HepG2 (cell line): ENCODE data around the gene TMEM141. TPM values are rescaled to one million over a fixed set of nuclear protein-coding genes. Genes with fewer than 3 reads are reported as not detected.

Source experiments
- CBX5 ChIP-seq: sonication (generic); formaldehyde crosslinking; IDR thresholded peaks from 2 replicates; pipeline ENCODE4 v1.4.0; 2020; ENCODE audit warnings: missing genetic modification reagents, borderline replicate concordance
- EP300 ChIP-seq, 3 experiments: sonication (generic) in 1 of 3; formaldehyde crosslinking in 1 of 3; IDR thresholded peaks; 2 replicates each; pipeline versions ENCODE4 v1.5.1 to v1.6.1; 2011 to 2020; ENCODE audit warnings: low read depth in 2 of 3, low read length in 2 of 3, borderline replicate concordance in 1 of 3, improper control_type of control experiment in 1 of 3, mild to moderate bottlenecking in 1 of 3, missing genetic modification reagents in 1 of 3, moderate library complexity in 1 of 3
- FOSL2 ChIP-seq: sonication (generic); formaldehyde crosslinking; IDR thresholded peaks from 2 replicates; pipeline ENCODE4 v1.4.0; 2020; ENCODE audit warnings: missing genetic modification reagents
- FOXA3 ChIP-seq: IDR thresholded peaks from 2 replicates; pipeline ENCODE4 v1.6.1; 2016; ENCODE audit warnings: missing genetic modification reagents, missing compliant biosample characterization
- FOXK2 ChIP-seq: fragments of 450-650 bp; IDR thresholded peaks from 2 replicates; pipeline ENCODE4 v1.6.1; 2016
- FOXO1 ChIP-seq: sonication (generic); formaldehyde crosslinking; IDR thresholded peaks from 2 replicates; pipeline ENCODE4 v1.4.0; 2020; ENCODE audit warnings: missing genetic modification reagents
- HOXD1 ChIP-seq: sonication (generic); formaldehyde crosslinking; IDR thresholded peaks from 2 replicates; pipeline ENCODE4 v1.5.0; 2020; ENCODE audit warnings: missing genetic modification reagents
- KAT2B ChIP-seq: fragments of 150-350 bp; IDR thresholded peaks from 2 replicates; pipeline ENCODE4 v1.6.1; 2014; ENCODE audit warnings: low read depth, low read length, borderline replicate concordance
- MYC ChIP-seq: sonication (generic); formaldehyde crosslinking; IDR thresholded peaks from 2 replicates; pipeline ENCODE4 v1.9.0; 2021; ENCODE audit warnings: missing genetic modification reagents, borderline replicate concordance
- MZF1 ChIP-seq: sonication (generic); formaldehyde crosslinking; IDR thresholded peaks from 2 replicates; pipeline ENCODE4 v1.8.1; 2023; ENCODE audit warnings: mild to moderate bottlenecking, missing genetic modification reagents, borderline replicate concordance
- NONO ChIP-seq, 2 experiments: fragments of 450-650 bp in 1 of 2; sonication (generic) in 1 of 2; formaldehyde crosslinking in 1 of 2; IDR thresholded peaks in 1 of 2; conservative IDR thresholded peaks in 1 of 2; 2 replicates each; pipeline versions ENCODE4 v1.6.1 to v1.8.0; 2017 to 2022; ENCODE audit warnings: mild to moderate bottlenecking in 1 of 2, missing genetic modification reagents in 1 of 2, moderate library complexity in 1 of 2
- PCBP1 ChIP-seq: fragments of 200-400 bp; formaldehyde crosslinking; IDR thresholded peaks from 2 replicates; pipeline ENCODE4 v1.6.1; 2017; ENCODE audit warnings: mild to moderate bottlenecking, low read depth, low read length, borderline replicate concordance
- REPIN1 ChIP-seq: sonication (generic); formaldehyde crosslinking; IDR thresholded peaks from 2 replicates; pipeline ENCODE4 v1.8.0; 2022; ENCODE audit warnings: missing genetic modification reagents, low read depth, mild to moderate bottlenecking, borderline replicate concordance
- RORA ChIP-seq: sonication (generic); formaldehyde crosslinking; IDR thresholded peaks from 2 replicates; pipeline ENCODE4 v1.5.0; 2020; ENCODE audit warnings: mild to moderate bottlenecking, missing genetic modification reagents, moderate library complexity
- RXRB ChIP-seq: IDR thresholded peaks from 2 replicates; pipeline ENCODE4 v1.6.1; 2016; ENCODE audit warnings: borderline replicate concordance, missing genetic modification reagents, missing compliant biosample characterization
- SAP130 ChIP-seq: IDR thresholded peaks from 2 replicates; pipeline ENCODE4 v1.6.1; 2016; ENCODE audit warnings: low read depth
- SMAD1 ChIP-seq: sonication (generic); formaldehyde crosslinking; IDR thresholded peaks from 2 replicates; pipeline ENCODE4 v1.4.0; 2020; ENCODE audit warnings: missing genetic modification reagents, low read depth, mild to moderate bottlenecking, borderline replicate concordance
- TARDBP ChIP-seq: sonication (generic); formaldehyde crosslinking; IDR thresholded peaks from 2 replicates; pipeline ENCODE4 v1.8.0; 2022; ENCODE audit warnings: mild to moderate bottlenecking, missing genetic modification reagents
- ZNF264 ChIP-seq: sonication (generic); formaldehyde crosslinking; IDR thresholded peaks from 2 replicates; pipeline ENCODE4 v1.4.0; 2020; ENCODE audit warnings: missing genetic modification reagents
- ZNF547 ChIP-seq: sonication (generic); formaldehyde crosslinking; IDR thresholded peaks from 2 replicates; pipeline ENCODE4 v1.5.1; 2020; ENCODE audit warnings: mild to moderate bottlenecking, missing genetic modification reagents
- ZNF678 ChIP-seq: sonication (generic); formaldehyde crosslinking; IDR thresholded peaks from 2 replicates; pipeline ENCODE4 v1.4.0; 2020; ENCODE audit warnings: mild to moderate bottlenecking, missing genetic modification reagents
- ZNF709 ChIP-seq: sonication (generic); formaldehyde crosslinking; IDR thresholded peaks from 2 replicates; pipeline ENCODE4 v1.5.0; 2020; ENCODE audit warnings: mild to moderate bottlenecking, missing genetic modification reagents
- ZNF788 ChIP-seq: sonication (generic); formaldehyde crosslinking; IDR thresholded peaks from 2 replicates; pipeline ENCODE4 v1.5.0; 2020; ENCODE audit warnings: mild to moderate bottlenecking, missing genetic modification reagents, borderline replicate concordance
- polyA plus RNA-seq, 8 experiments: library from polyadenylated mRNA; depleted of rRNA in 3 of 8; stranded (reverse) in 7 of 8; unstranded in 1 of 8; fragments of >200 nt; fragmentation: Illumina TruSeq in 4 of 8; extraction: Trizol in 4 of 8; gene quantifications; 2 replicates each; pipeline versions ENCODE4 v1.2.1 to v1.2.3, GENCODE V29; 2011 to 2016; ENCODE audit warnings: low read depth in 4 of 8, missing spikeins in 1 of 8, mixed read lengths in 1 of 8; ENCODE audit not compliant: insufficient read depth in 1 of 8
- total RNA-seq, 5 experiments: library from RNA; depleted of rRNA; stranded (reverse); fragments of >200 nt; fragmentation: Illumina TruSeq; extraction: Trizol; gene quantifications; 2 replicates each; pipeline ENCODE4 v1.2.3, GENCODE V29; 2016; ENCODE audit warnings: low read depth in 1 of 5
- TF ChIP-seq, protein P1 (sequence below): sonication (generic); formaldehyde crosslinking; IDR thresholded peaks from 2 replicates; pipeline ENCODE4 v1.4.0; 2020; ENCODE audit warnings: missing genetic modification reagents
- TF ChIP-seq, protein P2 (sequence below): sonication (generic); formaldehyde crosslinking; IDR thresholded peaks from 2 replicates; pipeline ENCODE4 v1.4.0; 2020; ENCODE audit warnings: mild to moderate bottlenecking, missing genetic modification reagents
- TF ChIP-seq, protein P3 (sequence below): sonication (generic); formaldehyde crosslinking; conservative IDR thresholded peaks from 2 replicates; pipeline ENCODE4 v1.4.0; 2020; ENCODE audit warnings: mild to moderate bottlenecking, missing genetic modification reagents, moderate library complexity

TMEM141 gene
- total and polyA plus RNA-seq, 2 of the 13 experiments (the other 11 are each of a cell fraction or from before 2014, with no cell fraction given), result 81.0 to 202 TPM

DNA sequence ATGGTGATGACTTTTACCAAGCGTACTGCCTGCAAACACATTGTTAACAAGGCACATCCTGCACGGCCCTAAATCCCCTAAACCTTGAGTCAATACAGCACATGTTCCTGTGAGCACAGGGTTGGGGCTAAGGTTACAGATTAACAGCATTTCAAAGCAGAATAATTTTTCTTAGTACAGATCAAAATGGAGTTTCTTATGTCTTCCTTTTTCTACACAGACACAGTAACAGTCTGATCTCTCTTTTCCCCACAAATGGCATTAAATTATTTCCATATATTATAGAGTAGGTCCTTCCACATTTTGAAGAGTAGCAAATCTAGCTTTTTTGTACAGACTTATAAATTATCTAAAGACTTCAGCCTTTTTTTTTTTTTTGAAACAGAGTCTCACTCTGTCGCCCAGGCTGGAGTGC lies 1.6 kb upstream of the TMEM141 start (continued):
- TF ChIP-seq, protein P1, sequence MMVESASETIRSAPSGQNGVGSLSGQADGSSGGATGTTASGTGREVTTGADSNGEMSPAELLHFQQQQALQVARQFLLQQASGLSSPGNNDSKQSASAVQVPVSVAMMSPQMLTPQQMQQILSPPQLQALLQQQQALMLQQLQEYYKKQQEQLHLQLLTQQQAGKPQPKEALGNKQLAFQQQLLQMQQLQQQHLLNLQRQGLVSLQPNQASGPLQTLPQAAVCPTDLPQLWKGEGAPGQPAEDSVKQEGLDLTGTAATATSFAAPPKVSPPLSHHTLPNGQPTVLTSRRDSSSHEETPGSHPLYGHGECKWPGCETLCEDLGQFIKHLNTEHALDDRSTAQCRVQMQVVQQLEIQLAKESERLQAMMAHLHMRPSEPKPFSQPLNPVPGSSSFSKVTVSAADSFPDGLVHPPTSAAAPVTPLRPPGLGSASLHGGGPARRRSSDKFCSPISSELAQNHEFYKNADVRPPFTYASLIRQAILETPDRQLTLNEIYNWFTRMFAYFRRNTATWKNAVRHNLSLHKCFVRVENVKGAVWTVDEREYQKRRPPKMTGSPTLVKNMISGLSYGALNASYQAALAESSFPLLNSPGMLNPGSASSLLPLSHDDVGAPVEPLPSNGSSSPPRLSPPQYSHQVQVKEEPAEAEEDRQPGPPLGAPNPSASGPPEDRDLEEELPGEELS (CRISPR knock-in tag), result peak; percentile 1
- TF ChIP-seq SMAD1 (no peak), MZF1 (no peak), CBX5 (CRISPR knock-in tag) (no peak), ZNF788 (CRISPR knock-in tag) (no peak), TARDBP (CRISPR knock-in tag) (0 out of 2 replicates have a peak, but pooled peaks have one; percentile 37), SAP130 (CRISPR knock-in tag) (peak; percentile 58), FOXO1 (CRISPR knock-in tag) (peak; percentile 51; the same call in 1 of the 2 replicates), ZNF264 (no peak), FOXK2 (no peak), RXRB (CRISPR knock-in tag) (peak; percentile 4; the same call in 1 of the 2 replicates), PCBP1 (no peak), NONO (IDR thresholded peaks at IDR 0.05) (no peak), NONO (CRISPR knock-in tag; conservative IDR thresholded peaks at IDR 0.05) (0 out of 2 replicates have a peak, but pooled peaks have one; percentile 27), KAT2B (no peak), FOXA3 (CRISPR knock-in tag) (peak; percentile 85), REPIN1 (CRISPR knock-in tag) (no peak), ZNF709 (CRISPR knock-in tag) (no peak), RORA (CRISPR knock-in tag) (no peak), ZNF547 (no peak), ZNF678 (CRISPR knock-in tag) (no peak), HOXD1 (CRISPR knock-in tag) (no peak), FOSL2 (CRISPR knock-in tag) (peak; percentile 5; the same call in 1 of the 2 replicates), MYC (CRISPR knock-in tag) (peak; percentile 31; the same call in 1 of the 2 replicates), EP300 (IDR thresholded peaks at IDR 0.05; ENCODE audit: low read depth in 2 of 2, low read length in 2 of 2) (peak in 1 of 2 experiments; percentile 85; a peak in 2 of 4 replicates), EP300 (CRISPR knock-in tag; IDR thresholded peaks at IDR 0.05; ENCODE audit: borderline replicate concordance) (no peak)
- TF ChIP-seq, protein P2, sequence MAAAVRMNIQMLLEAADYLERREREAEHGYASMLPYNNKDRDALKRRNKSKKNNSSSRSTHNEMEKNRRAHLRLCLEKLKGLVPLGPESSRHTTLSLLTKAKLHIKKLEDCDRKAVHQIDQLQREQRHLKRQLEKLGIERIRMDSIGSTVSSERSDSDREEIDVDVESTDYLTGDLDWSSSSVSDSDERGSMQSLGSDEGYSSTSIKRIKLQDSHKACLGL (CRISPR knock-in tag), result no peak
- TF ChIP-seq, protein P3, sequence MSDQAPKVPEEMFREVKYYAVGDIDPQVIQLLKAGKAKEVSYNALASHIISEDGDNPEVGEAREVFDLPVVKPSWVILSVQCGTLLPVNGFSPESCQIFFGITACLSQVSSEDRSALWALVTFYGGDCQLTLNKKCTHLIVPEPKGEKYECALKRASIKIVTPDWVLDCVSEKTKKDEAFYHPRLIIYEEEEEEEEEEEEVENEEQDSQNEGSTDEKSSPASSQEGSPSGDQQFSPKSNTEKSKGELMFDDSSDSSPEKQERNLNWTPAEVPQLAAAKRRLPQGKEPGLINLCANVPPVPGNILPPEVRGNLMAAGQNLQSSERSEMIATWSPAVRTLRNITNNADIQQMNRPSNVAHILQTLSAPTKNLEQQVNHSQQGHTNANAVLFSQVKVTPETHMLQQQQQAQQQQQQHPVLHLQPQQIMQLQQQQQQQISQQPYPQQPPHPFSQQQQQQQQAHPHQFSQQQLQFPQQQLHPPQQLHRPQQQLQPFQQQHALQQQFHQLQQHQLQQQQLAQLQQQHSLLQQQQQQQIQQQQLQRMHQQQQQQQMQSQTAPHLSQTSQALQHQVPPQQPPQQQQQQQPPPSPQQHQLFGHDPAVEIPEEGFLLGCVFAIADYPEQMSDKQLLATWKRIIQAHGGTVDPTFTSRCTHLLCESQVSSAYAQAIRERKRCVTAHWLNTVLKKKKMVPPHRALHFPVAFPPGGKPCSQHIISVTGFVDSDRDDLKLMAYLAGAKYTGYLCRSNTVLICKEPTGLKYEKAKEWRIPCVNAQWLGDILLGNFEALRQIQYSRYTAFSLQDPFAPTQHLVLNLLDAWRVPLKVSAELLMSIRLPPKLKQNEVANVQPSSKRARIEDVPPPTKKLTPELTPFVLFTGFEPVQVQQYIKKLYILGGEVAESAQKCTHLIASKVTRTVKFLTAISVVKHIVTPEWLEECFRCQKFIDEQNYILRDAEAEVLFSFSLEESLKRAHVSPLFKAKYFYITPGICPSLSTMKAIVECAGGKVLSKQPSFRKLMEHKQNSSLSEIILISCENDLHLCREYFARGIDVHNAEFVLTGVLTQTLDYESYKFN (CRISPR knock-in tag), result peak; percentile 79
